Mononuclear cell (primary cell): ENCODE data around the gene TMEM116. TPM values are rescaled to one million over a fixed set of nuclear protein-coding genes. Genes with fewer than 3 reads are reported as not detected.
A peak's percentile ranks its signal among the peaks of the same experiment; 100 is the strongest.
"Not testable (repeated sequence)": the region's sequence is repeated elsewhere in the genome, so short reads cannot be mapped to it uniquely, and the experiment has no call there.

Experiments used
- H3K27me3 ChIP-seq: 2 replicates; pipeline ENCODE4 v1.6.0; 2011; ENCODE audit warnings: low read length, control low read depth; ENCODE audit not compliant: insufficient read depth
- H3K4me1 ChIP-seq: 2 replicates; pipeline ENCODE4 v1.5.1; 2011; ENCODE audit warnings: mild to moderate bottlenecking, low read length, control low read depth; ENCODE audit not compliant: insufficient read depth
- H3K4me3 ChIP-seq: 2 replicates; pipeline ENCODE4 v1.5.1; 2011; ENCODE audit warnings: mild to moderate bottlenecking, low read length, moderate library complexity
- H3K9me3 ChIP-seq: 2 replicates; pipeline ENCODE4 v1.5.1; 2011; ENCODE audit warnings: low read depth, mild to moderate bottlenecking, control low read depth, low read length
- total RNA-seq: library from RNA; depleted of rRNA; stranded (reverse); fragments of >200 nt; gene quantifications from one replicate; pipeline ENCODE4 v1.2.3, GENCODE V29; 2012

TMEM116 gene
- total RNA-seq, 1 donor: 9.4 TPM

- H3K27me3 ChIP-seq: no peaks in the 10 kb centered on the region
- peaks cover 69% of the 10 kb centered on the region for H3K4me1 ChIP-seq
- no peaks in the 10 kb centered on the region for H3K9me3 ChIP-seq
- no peak overlapping the region for H3K4me3 ChIP-seq
Observed at GRCh38 chr12:111997300-111997699, 15.7 kb downstream of the TMEM116 start.

GRCh38 chr12:111995782-111996480 is 17.0 kb downstream of the TMEM116 start:
- no peak overlapping the region for H3K4me3 ChIP-seq
- H3K4me1 ChIP-seq: peaks cover 64% of the 10 kb centered on the region
- H3K27me3 ChIP-seq: no peaks in the 10 kb centered on the region
- H3K9me3 ChIP-seq: no peaks in the 10 kb centered on the region

- Histone ChIP-seq H3K4me3 (peak overlapping the region; percentile 32), H3K4me1 (peaks cover 57% of the 10 kb centered on the region)
- not testable (repeated sequence) for H3K27me3 ChIP-seq, H3K9me3 ChIP-seq
Observed at GRCh38 chr12:111994211-111995111, 18.5 kb downstream of the TMEM116 start.

- peaks cover 51% of the 10 kb centered on the region for H3K4me1 ChIP-seq
Observed at GRCh38 chr12:111993292-111994150, 19.4 kb downstream of the TMEM116 start.

GRCh38 chr12:111992464-111992863 is 20.5 kb downstream of the TMEM116 start:
- no peaks in the 10 kb centered on the region for H3K9me3 ChIP-seq
- H3K27me3 ChIP-seq: no peaks in the 10 kb centered on the region
- peaks cover 46% of the 10 kb centered on the region for H3K4me1 ChIP-seq
- no peak overlapping the region for H3K4me3 ChIP-seq

More at GRCh38 chr12:111993292-111994150, 19.4 kb downstream of the TMEM116 start:
- H3K9me3 ChIP-seq: no peaks in the 10 kb centered on the region
- H3K27me3 ChIP-seq: no peaks in the 10 kb centered on the region
- H3K4me3 ChIP-seq: peak overlapping the region; percentile 32

GRCh38 chr12:111991946-111992345 is 21.0 kb downstream of the TMEM116 start:
- Histone ChIP-seq H3K27me3 (no peaks in the 10 kb centered on the region), H3K9me3 (no peaks in the 10 kb centered on the region), H3K4me1 (peaks cover 43% of the 10 kb centered on the region), H3K4me3 (no peak overlapping the region)

- Histone ChIP-seq H3K27me3 (no peaks in the 10 kb centered on the region), H3K9me3 (no peaks in the 10 kb centered on the region), H3K4me3 (no peak overlapping the region), H3K4me1 (peaks cover 43% of the 10 kb centered on the region)
Observed at GRCh38 chr12:111991535-111991934, 21.4 kb downstream of the TMEM116 start.

GRCh38 chr12:111984820-111985219 is 28.1 kb downstream of the TMEM116 start:
- Histone ChIP-seq H3K4me1 (no peaks in the 10 kb centered on the region), H3K27me3 (no peaks in the 10 kb centered on the region), H3K4me3 (no peak overlapping the region), H3K9me3 (no peaks in the 10 kb centered on the region)

- H3K4me1 ChIP-seq: no peaks in the 10 kb centered on the region
- H3K9me3 ChIP-seq: no peaks in the 10 kb centered on the region
- H3K4me3 ChIP-seq: no peak overlapping the region
- no peaks in the 10 kb centered on the region for H3K27me3 ChIP-seq
Observed at GRCh38 chr12:111981987-111982386, 31.0 kb downstream of the TMEM116 start.

GRCh38 chr12:111980598-111980997 is 32.4 kb downstream of the TMEM116 start:
- no peak overlapping the region for H3K4me3 ChIP-seq
- no peaks in the 10 kb centered on the region for H3K27me3 ChIP-seq
- no peaks in the 10 kb centered on the region for H3K4me1 ChIP-seq
- no peaks in the 10 kb centered on the region for H3K9me3 ChIP-seq

GRCh38 chr12:111978545-111978944 is 34.4 kb downstream of the TMEM116 start:
- Histone ChIP-seq H3K27me3 (no peaks in the 10 kb centered on the region), H3K4me1 (no peaks in the 10 kb centered on the region), H3K4me3 (no peak overlapping the region), H3K9me3 (no peaks in the 10 kb centered on the region)

GRCh38 chr12:111976860-111977259 is 36.1 kb downstream of the TMEM116 start:
- H3K4me1 ChIP-seq: no peaks in the 10 kb centered on the region
- H3K27me3 ChIP-seq: no peaks in the 10 kb centered on the region
- H3K4me3 ChIP-seq: no peak overlapping the region
- no peaks in the 10 kb centered on the region for H3K9me3 ChIP-seq

GRCh38 chr12:111976291-111976690 is 36.7 kb downstream of the TMEM116 start:
- H3K4me3 ChIP-seq: no peak overlapping the region
- H3K27me3 ChIP-seq: no peaks in the 10 kb centered on the region
- H3K9me3 ChIP-seq: peaks cover 1% of the 10 kb centered on the region
- H3K4me1 ChIP-seq: no peaks in the 10 kb centered on the region

GRCh38 chr12:111975161-111975931 is 37.6 kb downstream of the TMEM116 start:
- no peak overlapping the region for H3K4me3 ChIP-seq
- no peaks in the 10 kb centered on the region for H3K4me1 ChIP-seq
- H3K9me3 ChIP-seq: peaks cover 10% of the 10 kb centered on the region
- no peaks in the 10 kb centered on the region for H3K27me3 ChIP-seq
